GM21381 (cell line): ENCODE results near the gene CAMKMT.

Experiments used
- ATAC-seq: cut with Tn5 transposase; IDR thresholded peaks from one replicate; pipeline ENCODE4 v1.9.1; 2021; ENCODE audit warnings: mild to moderate bottlenecking, moderate library complexity; ENCODE audit not compliant: unreplicated experiment

CAMKMT gene

DNA sequence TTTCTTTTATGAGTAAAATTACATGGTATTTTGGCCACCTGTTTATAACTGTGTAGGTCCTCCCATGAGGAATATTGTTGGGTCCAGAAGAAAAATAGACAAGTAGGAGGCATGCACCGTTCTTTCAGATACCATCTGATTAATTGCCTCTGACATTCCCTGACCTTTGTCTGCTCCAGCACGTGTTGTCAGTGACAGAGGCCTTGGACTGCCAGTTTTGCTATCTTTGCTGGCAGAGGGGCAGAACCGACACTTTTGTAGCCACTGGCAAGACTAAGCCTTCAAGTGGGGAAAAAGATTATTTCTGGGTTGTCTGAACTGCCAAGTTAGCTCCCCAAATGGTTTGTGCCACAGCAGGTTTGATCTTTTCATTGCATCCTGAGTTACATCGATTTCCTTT lies 276.9 kb downstream of the CAMKMT start:
- ATAC-seq = no peak

GRCh38 chr2:44639399-44639798 lies 277.7 kb downstream of the CAMKMT start:
- no peak for ATAC-seq

DNA sequence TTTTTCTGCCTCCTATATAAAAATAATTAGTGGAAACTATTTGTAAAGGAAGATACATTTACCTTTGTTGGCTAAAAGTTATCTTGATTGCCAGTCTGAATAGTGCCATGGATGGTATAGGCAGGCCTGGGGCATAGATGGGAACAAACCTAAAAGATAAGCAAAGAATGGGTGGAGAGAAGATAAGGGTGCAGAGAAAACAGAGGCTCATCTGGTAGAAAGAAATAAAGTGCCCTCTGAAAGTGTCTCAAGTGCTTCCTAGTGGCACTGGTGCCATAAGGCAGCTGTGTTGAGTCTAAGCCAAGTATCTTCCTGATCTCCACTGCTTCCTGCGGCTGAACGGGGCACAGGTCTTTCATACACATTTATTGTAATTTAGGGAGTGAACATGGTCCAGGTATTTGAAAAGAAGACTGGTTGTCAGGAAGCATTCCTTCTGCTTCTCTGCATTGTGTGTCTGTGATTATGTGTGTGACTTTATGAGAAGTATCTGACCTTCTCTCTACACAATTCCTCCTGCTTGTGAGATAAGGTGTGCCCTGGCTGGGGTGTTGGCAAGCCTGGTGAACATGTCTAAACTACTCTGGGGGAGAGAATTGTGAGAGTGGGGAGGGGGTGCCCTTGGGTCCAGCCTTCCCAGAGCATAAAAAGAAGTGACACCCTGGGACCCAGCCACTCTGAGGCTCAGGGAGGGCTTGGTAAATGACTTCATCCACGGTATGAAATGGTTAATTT lies 280.5 kb downstream of the CAMKMT start:
- no peak for ATAC-seq

DNA sequence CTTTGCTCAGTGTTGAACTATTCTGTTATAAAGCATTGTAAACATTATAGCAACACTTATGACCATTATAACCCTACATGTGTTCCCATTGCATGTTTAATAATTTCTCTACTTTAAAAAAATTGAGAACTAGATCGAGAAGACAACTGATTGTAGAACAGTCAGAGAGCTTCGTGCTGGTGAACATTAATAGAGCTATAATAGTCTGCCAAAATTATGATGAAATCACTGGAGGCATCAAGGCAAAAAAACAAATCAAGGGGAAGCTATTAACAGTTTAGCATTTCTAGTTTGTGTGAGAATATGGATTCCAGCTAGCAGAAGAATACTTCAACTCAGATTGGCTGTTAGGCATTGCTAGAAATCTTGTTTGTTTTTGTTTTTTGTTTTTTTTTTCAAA lies 284.2 kb downstream of the CAMKMT start:
- ATAC-seq = no peak

DNA sequence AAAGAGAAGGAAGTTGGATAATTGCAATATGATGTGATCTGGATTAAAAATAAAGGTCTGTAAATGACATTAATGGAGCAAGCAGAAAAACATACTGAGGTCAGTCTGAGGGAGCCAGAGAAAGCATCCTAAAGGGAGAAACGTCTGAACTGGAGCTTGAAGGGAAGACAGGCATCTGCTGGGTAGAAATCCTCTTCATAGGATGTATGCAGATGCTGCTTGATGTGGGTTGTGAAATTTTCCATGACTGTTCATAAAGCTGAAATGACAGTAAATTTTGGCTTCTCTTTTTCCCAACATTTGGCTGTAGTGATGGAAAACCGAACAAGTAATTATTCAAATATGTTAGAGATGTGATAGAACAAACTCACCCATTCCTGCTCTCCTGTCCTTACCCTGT lies 287.6 kb downstream of the CAMKMT start:
- no peak for ATAC-seq

GRCh38 chr2:44650796-44651195 lies 289.0 kb downstream of the CAMKMT start:
- no peak for ATAC-seq

DNA sequence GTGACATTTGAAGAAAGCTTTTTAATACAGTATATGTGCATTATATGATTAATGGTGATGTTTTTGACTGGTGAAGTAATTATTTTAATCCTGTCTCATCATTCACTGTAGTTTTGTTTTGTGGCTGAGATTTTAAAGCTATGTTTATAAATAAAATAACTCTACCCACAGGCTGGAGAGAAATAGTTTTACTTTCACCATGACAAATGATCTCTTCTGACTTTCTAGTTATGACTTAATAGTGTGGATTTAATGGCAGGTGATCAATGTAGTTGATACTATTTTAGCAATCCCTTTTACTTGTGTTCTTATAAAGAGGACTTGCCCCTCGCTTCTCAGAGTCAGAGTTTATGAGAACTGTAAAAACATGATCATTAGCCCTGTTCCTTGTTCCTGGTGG lies 290.2 kb downstream of the CAMKMT start:
- ATAC-seq = no peak

GRCh38 chr2:44652701-44653100 lies 291.0 kb downstream of the CAMKMT start:
- no peak for ATAC-seq

DNA sequence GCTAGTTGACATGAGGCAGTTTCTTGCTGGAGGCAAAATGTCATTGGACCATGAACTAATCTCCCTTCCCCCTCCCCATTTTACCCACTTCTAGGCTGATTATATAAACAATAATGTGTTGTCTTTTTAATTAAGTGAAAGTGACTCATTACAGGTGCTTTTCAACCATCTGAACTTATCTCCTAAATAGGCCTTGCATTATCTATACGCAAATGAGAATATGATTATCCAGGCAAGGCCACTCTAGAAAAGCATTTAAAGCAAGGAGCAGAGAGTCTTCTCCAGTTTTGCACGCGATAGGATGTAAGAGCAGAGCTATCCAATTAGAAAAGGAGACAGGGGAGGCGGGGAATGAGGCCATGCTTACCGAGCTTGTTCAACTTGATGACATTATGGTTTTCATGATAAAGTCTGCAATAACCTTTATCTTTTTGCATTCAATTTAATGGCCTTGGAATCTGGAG lies 293.7 kb downstream of the CAMKMT start:
- no peak for ATAC-seq

- ATAC-seq = no peak
These were observed 294.7 kb downstream of the CAMKMT start for GRCh38 chr2:44656460-44656859.

GRCh38 chr2:44663471-44664073 lies 301.8 kb downstream of the CAMKMT start:
- no peak for ATAC-seq

DNA sequence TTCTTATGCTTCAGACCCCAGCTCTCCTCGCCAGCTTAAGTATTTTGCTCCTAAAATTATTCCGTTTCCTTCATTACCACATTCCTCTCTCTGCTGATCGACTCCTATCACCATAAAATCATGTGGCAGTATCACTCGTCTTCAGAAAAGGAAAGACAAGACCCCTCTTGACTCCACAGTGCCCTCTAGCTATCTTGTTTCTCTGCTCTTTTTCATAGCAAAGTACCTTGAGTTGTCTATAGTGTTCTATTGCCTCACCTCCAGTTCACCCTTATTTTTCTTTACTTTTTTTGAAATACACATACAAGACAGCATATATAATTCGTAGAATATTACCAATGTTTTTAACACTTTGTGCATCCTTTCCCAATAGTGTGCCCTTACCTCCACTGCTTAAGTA lies 306.6 kb downstream of the CAMKMT start:
- no peak for ATAC-seq

GRCh38 chr2:44671276-44671675 lies 309.5 kb downstream of the CAMKMT start:
- ATAC-seq = no peak

DNA sequence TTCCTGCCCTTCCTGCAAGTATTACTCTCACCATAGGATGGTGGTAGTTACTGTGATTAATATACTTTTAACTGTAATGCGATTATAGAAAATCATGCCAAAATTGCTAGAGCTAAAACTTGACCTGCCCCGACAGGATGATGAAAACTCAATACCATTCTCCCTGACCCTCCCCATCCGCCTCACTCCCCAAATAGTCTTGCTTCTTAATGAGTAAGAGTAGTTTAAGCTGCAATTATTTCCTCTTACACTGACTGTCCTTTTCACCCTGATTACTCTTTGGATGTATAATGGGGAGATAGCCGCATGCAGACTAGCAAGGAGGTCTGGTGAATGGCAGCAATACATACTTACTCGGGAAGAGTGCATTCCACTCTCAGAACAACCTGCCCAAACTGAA lies 310.2 kb downstream of the CAMKMT start:
- no peak for ATAC-seq

- no peak for ATAC-seq
These were observed 310.7 kb downstream of the CAMKMT start for GRCh38 chr2:44672431-44672830.

- no peak for ATAC-seq
These were observed 312.9 kb downstream of the CAMKMT start for GRCh38 chr2:44674473-44675284.

DNA sequence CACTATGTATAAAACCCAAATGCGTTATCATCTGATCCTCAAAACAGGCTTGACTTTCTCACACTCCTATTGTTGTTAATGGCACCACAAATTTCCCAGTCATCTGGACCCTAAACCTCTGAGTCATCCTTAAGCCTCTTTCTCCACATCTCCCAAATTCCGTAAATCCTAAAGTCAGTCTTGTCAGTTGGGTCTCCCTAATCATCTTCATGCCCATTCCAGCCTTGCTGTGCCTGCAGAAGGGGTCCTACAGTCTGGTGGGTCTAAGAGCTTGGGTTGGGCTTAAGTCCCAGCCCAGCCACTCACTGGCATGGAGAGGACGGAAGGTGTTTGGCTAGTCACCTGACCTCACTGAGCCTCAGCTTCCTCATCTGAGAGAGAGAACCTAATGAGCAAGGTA lies 314.6 kb downstream of the CAMKMT start:
- no peak for ATAC-seq

DNA sequence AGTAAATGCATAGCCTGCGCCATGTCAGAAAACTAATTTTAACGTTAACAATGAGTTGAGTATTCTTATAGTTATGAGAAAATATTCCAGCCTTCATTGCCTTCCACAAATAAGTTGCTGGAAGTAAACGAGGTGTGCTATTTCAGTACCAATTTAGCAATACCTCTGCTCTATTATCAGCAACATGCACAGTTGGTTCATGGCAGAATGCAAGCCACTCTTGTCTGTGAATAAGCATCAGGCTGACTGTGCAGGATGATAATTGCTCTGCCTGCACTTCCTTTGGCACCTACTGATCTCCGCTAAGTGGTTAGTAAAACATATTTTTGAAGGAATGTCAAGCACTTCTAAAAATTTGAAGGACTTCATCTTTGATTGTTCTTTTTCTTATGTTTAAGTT lies 317.8 kb downstream of the CAMKMT start:
- ATAC-seq = no peak

GRCh38 chr2:44679990-44680389 lies 318.2 kb downstream of the CAMKMT start:
- ATAC-seq = no peak

GRCh38 chr2:44680424-44680971 lies 318.8 kb downstream of the CAMKMT start:
- no peak for ATAC-seq

GRCh38 chr2:44680983-44681531 lies 319.3 kb downstream of the CAMKMT start:
- no peak for ATAC-seq
